GM12878 (cell line): ENCODE data around the gene NPFFR2. TPM values are rescaled to one million over a fixed set of nuclear protein-coding genes. Genes with fewer than 3 reads are reported as not detected.

Experiments
- ATAC-seq: fragments of 200-7000 bp; cut with Tn5 transposase; 3 replicates; pipeline ENCODE4 v1.9.1; 2020; ENCODE audit warnings: mild to moderate bottlenecking, moderate library complexity
- BruUV-seq: library from RNA; stranded (reverse); fragments of 400-500 nt; replicated peaks from 2 replicates; lab custom pipeline; 2021; lab: Mats Ljungman, UMichigan
- CTCF ChIA-PET: fragments of 300-600 bp; sonication (Branson Sonifier 250); formaldehyde crosslinking; extraction: SDS; loops from one replicate; lab custom pipeline; 2021; ENCODE audit warnings: inconsistent platforms; lab: Yijun Ruan, JAX
- POLR2A ChIA-PET: fragments of 350-600 bp; formaldehyde crosslinking; extraction: SDS; loops from one replicate; lab custom pipeline; 2021; ENCODE audit warnings: inconsistent platforms; lab: Charles Lee
- RAD21 ChIA-PET: fragments of 300-600 bp; sonication (Branson Sonifier 250); formaldehyde crosslinking; loops from one replicate; lab custom pipeline; 2023; ENCODE audit warnings: antibody characterized with exemption; ENCODE audit not compliant: unreplicated experiment; lab: Charles Lee
- SMC1A ChIA-PET: fragments of 300-600 bp; sonication (Branson Sonifier 250); formaldehyde crosslinking; loops from one replicate; lab custom pipeline; 2023; ENCODE audit not compliant: unreplicated experiment, uncharacterized antibody; lab: Charles Lee
- DNase-seq: peaks from one replicate; pipeline ENCODE4 v3.0.0-alpha.2; 2011; ENCODE audit warnings: low read depth, low spot score
- FAIRE-seq: peaks from 3 replicates; lab custom pipeline; 2011; peaks lifted over from hg19 to GRCh38; lab: Jason Lieb, UNC
- H2AFZ ChIP-seq: 2 replicates; pipeline ENCODE4 v1.6.0; 2011; ENCODE audit warnings: low read depth, low read length, control low read depth; ENCODE audit not compliant: control insufficient read depth
- H3K27ac ChIP-seq: 2 replicates; pipeline ENCODE4 v1.5.1; 2011; ENCODE audit warnings: control low read depth; ENCODE audit not compliant: control insufficient read depth, insufficient read depth
- H3K27me3 ChIP-seq, 2 experiments: replicated peaks in 1 of 2; 2 replicates each; pipeline versions ENCODE4 v1.6.0 to v1.6.1; 2011; ENCODE audit warnings: low read length in 1 of 2; ENCODE audit not compliant: control insufficient read depth in 2 of 2, insufficient read depth in 2 of 2
- H3K36me3 ChIP-seq, 2 experiments: 2 replicates each; pipeline ENCODE4 v1.5.1; 2011; ENCODE audit warnings: low read length in 1 of 2; ENCODE audit not compliant: control insufficient read depth in 2 of 2, insufficient read depth in 2 of 2
- H3K4me1 ChIP-seq: 2 replicates; pipeline ENCODE4 v1.6.1; 2011; ENCODE audit warnings: mild to moderate bottlenecking, low read length, moderate library complexity, mixed read lengths; ENCODE audit not compliant: control insufficient read depth, insufficient read depth
- H3K4me2 ChIP-seq: 2 replicates; pipeline ENCODE4 v1.6.0; 2011; ENCODE audit warnings: control low read depth; ENCODE audit not compliant: control insufficient read depth, insufficient read depth
- H3K4me3 ChIP-seq: fragments of 200-600 bp; sonication (generic); 2 replicates; pipeline ENCODE4 v1.5.1; 2016
- H3K79me2 ChIP-seq: 2 replicates; pipeline ENCODE4 v1.6.0; 2011; ENCODE audit warnings: low read length; ENCODE audit not compliant: control insufficient read depth, insufficient read depth
- H3K9ac ChIP-seq: 2 replicates; pipeline ENCODE4 v1.8.0; 2011; ENCODE audit warnings: low read length, control low read depth, mixed read lengths; ENCODE audit not compliant: control insufficient read depth, insufficient read depth
- H3K9me3 ChIP-seq: replicated peaks from 3 replicates; pipeline ENCODE4 v1.5.1; 2011; ENCODE audit warnings: mild to moderate bottlenecking, low read length; ENCODE audit not compliant: control insufficient read depth, insufficient read depth
- H4K20me1 ChIP-seq: 2 replicates; pipeline ENCODE4 v1.6.0; 2011; ENCODE audit not compliant: control insufficient read depth, insufficient read depth
- CBX5 ChIP-seq: sonication (generic); IDR thresholded peaks from 2 replicates; pipeline ENCODE4 v1.6.1; 2016; ENCODE audit warnings: low read depth, moderate library complexity, mild to moderate bottlenecking, inconsistent platforms
- E2F8 ChIP-seq: fragments of 450-650 bp; IDR thresholded peaks from 2 replicates; pipeline ENCODE4 v1.6.1; 2018; ENCODE audit warnings: mild to moderate bottlenecking, low read depth, moderate library complexity; ENCODE audit not compliant: partially characterized antibody
- GATAD2B ChIP-seq: fragments of 450-650 bp; conservative IDR thresholded peaks from 2 replicates; pipeline ENCODE4 v1.6.1; 2017; ENCODE audit warnings: low read depth, mild to moderate bottlenecking, moderate library complexity
- NFYB ChIP-seq: IDR thresholded peaks from 2 replicates; pipeline ENCODE4 v1.6.1; 2011; ENCODE audit warnings: low read depth, mild to moderate bottlenecking, low read length, improper control_type of control experiment, moderate library complexity; ENCODE audit not compliant: insufficient read depth
- NR2F1 ChIP-seq: fragments of 450-650 bp; conservative IDR thresholded peaks from 2 replicates; pipeline ENCODE4 v1.6.1; 2017; ENCODE audit warnings: mild to moderate bottlenecking
- PAX8 ChIP-seq: fragments of 450-650 bp; IDR thresholded peaks from 2 replicates; pipeline ENCODE4 v1.6.1; 2017; ENCODE audit warnings: mild to moderate bottlenecking, moderate library complexity
- RB1 ChIP-seq: fragments of 450-650 bp; formaldehyde crosslinking; IDR thresholded peaks from 2 replicates; pipeline ENCODE4 v1.6.1; 2017; ENCODE audit warnings: mild to moderate bottlenecking, borderline replicate concordance
- RFX5 ChIP-seq: IDR thresholded peaks from 2 replicates; pipeline ENCODE4 v1.6.1; 2011; ENCODE audit warnings: low read depth, low read length, improper control_type of control experiment
- SREBF1 ChIP-seq: IDR thresholded peaks from 2 replicates; pipeline ENCODE4 v1.6.1; 2012; ENCODE audit warnings: mild to moderate bottlenecking, low read length
- STAT3 ChIP-seq: IDR thresholded peaks from 2 replicates; pipeline ENCODE4 v1.6.1; 2011; ENCODE audit warnings: low read depth, low read length, improper control_type of control experiment
- SUZ12 ChIP-seq: fragments of 200-600 bp; sonication (generic); IDR thresholded peaks from one replicate; pipeline ENCODE4 v1.6.1; 2018; ENCODE audit warnings: antibody characterized with exemption, mild to moderate bottlenecking; ENCODE audit not compliant: unreplicated experiment
- TBL1XR1 ChIP-seq: IDR thresholded peaks from 2 replicates; pipeline ENCODE4 v1.6.1; 2012; ENCODE audit warnings: low read depth, low read length, improper control_type of control experiment
- WGBS: methylation state at CpG from one replicate; pipeline ENCODE4 v1.1.6; 2016; ENCODE audit warnings: low lambda C conversion rate; ENCODE audit not compliant: insufficient replicate concordance, insufficient coverage; ENCODE audit errors: missing lambda C conversion rate; 5-methylcytosine and 5-hydroxymethylcytosine counted together
- in situ Hi-C: fragments of 300-500 bp; cut with MboI; formaldehyde crosslinking; loops from 9 replicates; pipeline ENCODE4 v1.14.3; 2018; ENCODE audit warnings: mixed read lengths
- intact Hi-C: fragments of 100-400 bp; cut with micrococcal nuclease; formaldehyde crosslinking; loops from one replicate; pipeline ENCODE4 v1.14.2; 2022; ENCODE audit not compliant: unreplicated experiment
- polyA plus RNA-seq, 11 experiments: library from polyadenylated mRNA; depleted of rRNA in 4 of 11; unstranded in 6 of 11; stranded (reverse) in 5 of 11; fragments of >200 nt; fragmentation: Nextera tagmentation in 4 of 11; fragmentation: Illumina TruSeq in 1 of 11; extraction: Ambion mirVana in 4 of 11; extraction: Trizol in 1 of 11; gene quantifications; 1 replicate in 1 of 11; 2 replicates in 10 of 11; pipeline versions ENCODE4 v1.2.1 to v1.2.3, GENCODE V29; 2011 to 2016; ENCODE audit warnings: inconsistent platforms in 2 of 11, missing spikeins in 2 of 11, low read depth in 1 of 11
- total RNA-seq, 4 experiments: library from RNA; depleted of rRNA in 3 of 4; stranded (reverse); fragments of >200 nt in 3 of 4; fragmentation: Illumina TruSeq in 1 of 4; extraction: Trizol in 1 of 4; gene quantifications; 2 replicates each; pipeline versions ENCODE4 v1.2.1 to v1.2.3, GENCODE V29; 2013 to 2021
- TF ChIP-seq, protein P1 (sequence below): fragments of 450-650 bp; IDR thresholded peaks from 2 replicates; pipeline ENCODE4 v1.6.1; 2017; ENCODE audit warnings: mild to moderate bottlenecking, moderate library complexity
- TF ChIP-seq, protein P2 (sequence below): fragments of 450-650 bp; formaldehyde crosslinking; IDR thresholded peaks from 2 replicates; pipeline ENCODE4 v1.4.0; 2022; ENCODE audit warnings: mild to moderate bottlenecking, moderate library complexity

The NPFFR2 gene
- total and polyA plus RNA-seq, 10 of the 15 experiments (the other 5 are each of a cell fraction or from before 2014, with no cell fraction given): not detected

GRCh38 chr4:72016011-72016410 lies 15.8 kb upstream of the NPFFR2 start (continued):
- TF ChIP-seq, protein P1, sequence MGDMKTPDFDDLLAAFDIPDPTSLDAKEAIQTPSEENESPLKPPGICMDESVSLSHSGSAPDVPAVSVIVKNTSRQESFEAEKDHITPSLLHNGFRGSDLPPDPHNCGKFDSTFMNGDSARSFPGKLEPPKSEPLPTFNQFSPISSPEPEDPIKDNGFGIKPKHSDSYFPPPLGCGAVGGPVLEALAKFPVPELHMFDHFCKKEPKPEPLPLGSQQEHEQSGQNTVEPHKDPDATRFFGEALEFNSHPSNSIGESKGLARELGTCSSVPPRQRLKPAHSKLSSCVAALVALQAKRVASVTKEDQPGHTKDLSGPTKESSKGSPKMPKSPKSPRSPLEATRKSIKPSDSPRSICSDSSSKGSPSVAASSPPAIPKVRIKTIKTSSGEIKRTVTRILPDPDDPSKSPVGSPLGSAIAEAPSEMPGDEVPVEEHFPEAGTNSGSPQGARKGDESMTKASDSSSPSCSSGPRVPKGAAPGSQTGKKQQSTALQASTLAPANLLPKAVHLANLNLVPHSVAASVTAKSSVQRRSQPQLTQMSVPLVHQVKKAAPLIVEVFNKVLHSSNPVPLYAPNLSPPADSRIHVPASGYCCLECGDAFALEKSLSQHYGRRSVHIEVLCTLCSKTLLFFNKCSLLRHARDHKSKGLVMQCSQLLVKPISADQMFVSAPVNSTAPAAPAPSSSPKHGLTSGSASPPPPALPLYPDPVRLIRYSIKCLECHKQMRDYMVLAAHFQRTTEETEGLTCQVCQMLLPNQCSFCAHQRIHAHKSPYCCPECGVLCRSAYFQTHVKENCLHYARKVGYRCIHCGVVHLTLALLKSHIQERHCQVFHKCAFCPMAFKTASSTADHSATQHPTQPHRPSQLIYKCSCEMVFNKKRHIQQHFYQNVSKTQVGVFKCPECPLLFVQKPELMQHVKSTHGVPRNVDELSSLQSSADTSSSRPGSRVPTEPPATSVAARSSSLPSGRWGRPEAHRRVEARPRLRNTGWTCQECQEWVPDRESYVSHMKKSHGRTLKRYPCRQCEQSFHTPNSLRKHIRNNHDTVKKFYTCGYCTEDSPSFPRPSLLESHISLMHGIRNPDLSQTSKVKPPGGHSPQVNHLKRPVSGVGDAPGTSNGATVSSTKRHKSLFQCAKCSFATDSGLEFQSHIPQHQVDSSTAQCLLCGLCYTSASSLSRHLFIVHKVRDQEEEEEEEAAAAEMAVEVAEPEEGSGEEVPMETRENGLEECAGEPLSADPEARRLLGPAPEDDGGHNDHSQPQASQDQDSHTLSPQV: no peak
- TF ChIP-seq STAT3 (no peak), CBX5 (no peak), RB1 (no peak), GATAD2B (no peak), NR2F1 (no peak), PAX8 (no peak)

DNA sequence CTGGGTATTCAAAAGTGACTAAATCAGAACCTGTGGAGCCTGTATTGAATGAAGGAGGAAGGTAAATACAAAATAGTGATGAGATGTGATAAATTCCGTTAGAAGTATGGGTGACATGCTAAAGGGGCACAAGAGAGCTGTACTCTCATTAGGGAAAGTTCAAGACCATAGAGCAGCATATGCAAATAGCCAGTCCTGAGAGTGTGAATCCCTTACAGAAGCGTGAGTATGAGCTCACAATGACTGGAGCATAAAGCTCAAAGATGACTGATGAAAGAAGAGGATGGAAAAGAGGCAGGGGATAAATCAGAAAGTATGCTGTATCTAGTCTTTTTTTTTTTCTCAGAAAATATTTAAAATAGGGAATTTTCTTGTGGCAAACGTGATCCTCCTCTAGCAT lies 12.1 kb upstream of the NPFFR2 start:
- ChIA-PET SMC1A (interaction anchor here (0.7 kb wide), 1 partner anchor 54 kb away, joined by 3 read pairs; no protein-coding TSS in a partner anchor), RAD21 (interaction anchor here (1.0 kb wide), 1 partner anchor 91 kb away, joined by 4 read pairs; no protein-coding TSS in a partner anchor), CTCF (interaction anchor here (0.7 to 1.1 kb wide), 2 partner anchors 283 to 296 kb away, joined by 3 to 4 read pairs; no protein-coding TSS in a partner anchor), POLR2A (no interaction called here)
- Histone ChIP-seq H3K79me2 (no peaks in the 10 kb centered on the region), H4K20me1 (no peaks in the 10 kb centered on the region), H2AFZ (no peak overlapping the region), H3K9ac (no peak overlapping the region), H3K27ac (no peak overlapping the region), H3K4me1 (no peaks in the 10 kb centered on the region), H3K4me3 (no peak overlapping the region), H3K9me3 (no peaks in the 10 kb centered on the region), H3K4me2 (no peak overlapping the region), H3K27me3 (no peaks in the 10 kb centered on the region), H3K36me3 (no peaks in the 10 kb centered on the region)
- ATAC-seq: 0 out of 3 replicates have a peak, but pooled peaks have one; percentile 43
- intact Hi-C loops (no loop called here), in situ Hi-C loops (no loop called here)
- FAIRE-seq: no peak
- DNase-seq: no peak
- no TSS peak for BruUV-seq
- WGBS: 0% methylated on average over 3 of the region's 3 CpGs
- no peak for TF ChIP-seq SUZ12
- no peak for TF ChIP-seq RFX5
- no peak for TF ChIP-seq SREBF1
- TF ChIP-seq, protein P2, sequence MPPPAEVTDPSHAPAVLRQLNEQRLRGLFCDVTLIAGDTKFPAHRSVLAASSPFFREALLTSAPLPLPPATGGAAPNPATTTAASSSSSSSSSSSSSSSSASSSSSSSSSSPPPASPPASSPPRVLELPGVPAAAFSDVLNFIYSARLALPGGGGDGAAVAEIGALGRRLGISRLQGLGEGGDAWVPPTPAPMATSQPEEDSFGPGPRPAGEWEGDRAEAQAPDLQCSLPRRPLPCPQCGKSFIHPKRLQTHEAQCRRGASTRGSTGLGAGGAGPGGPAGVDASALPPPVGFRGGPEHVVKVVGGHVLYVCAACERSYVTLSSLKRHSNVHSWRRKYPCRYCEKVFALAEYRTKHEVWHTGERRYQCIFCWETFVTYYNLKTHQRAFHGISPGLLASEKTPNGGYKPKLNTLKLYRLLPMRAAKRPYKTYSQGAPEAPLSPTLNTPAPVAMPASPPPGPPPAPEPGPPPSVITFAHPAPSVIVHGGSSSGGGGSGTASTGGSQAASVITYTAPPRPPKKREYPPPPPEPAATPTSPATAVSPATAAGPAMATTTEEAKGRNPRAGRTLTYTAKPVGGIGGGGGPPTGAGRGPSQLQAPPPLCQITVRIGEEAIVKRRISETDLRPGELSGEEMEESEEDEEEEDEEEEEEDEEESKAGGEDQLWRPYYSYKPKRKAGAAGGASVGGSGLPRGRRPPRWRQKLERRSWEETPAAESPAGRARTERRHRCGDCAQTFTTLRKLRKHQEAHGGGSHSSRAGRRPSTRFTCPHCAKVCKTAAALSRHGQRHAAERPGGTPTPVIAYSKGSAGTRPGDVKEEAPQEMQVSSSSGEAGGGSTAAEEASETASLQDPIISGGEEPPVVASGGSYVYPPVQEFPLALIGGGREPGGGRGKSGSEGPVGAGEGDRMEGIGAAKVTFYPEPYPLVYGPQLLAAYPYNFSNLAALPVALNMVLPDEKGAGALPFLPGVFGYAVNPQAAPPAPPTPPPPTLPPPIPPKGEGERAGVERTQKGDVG (CRISPR knock-in tag): no peak
- no peak for TF ChIP-seq TBL1XR1
- TF ChIP-seq E2F8: no peak
- TF ChIP-seq NFYB: no peak
